Breast epithelium (tissue), 4 donors: ENCODE results near the gene RSRC2. TPM values are rescaled to one million over a fixed set of nuclear protein-coding genes. Genes with fewer than 3 reads are reported as not detected.

Experiments
- DNase-seq, 2 donors: peaks; one replicate each; pipeline ENCODE4 v3.0.0-alpha.2; 2019; ENCODE audit warnings: low spot score in 2 of 2
- H3K27ac ChIP-seq, 2 donors: fragments of 200-600 bp; sonication (generic) in 1 of 2; one replicate each; pipeline ENCODE4 v1.5.1; 2016 to 2019; ENCODE audit warnings: mild to moderate bottlenecking in 1 of 2
- H3K27me3 ChIP-seq, 2 donors: fragments of 200-600 bp; sonication (generic) in 1 of 2; one replicate each; pipeline versions ENCODE4 v1.5.1 to v1.6.0; 2017 to 2019; ENCODE audit warnings: control low read depth in 1 of 2, mild to moderate bottlenecking in 1 of 2
- H3K36me3 ChIP-seq: fragments of 200-600 bp; one replicate; pipeline ENCODE4 v1.5.1; 2019
- H3K4me1 ChIP-seq, 2 donors: fragments of 200-600 bp; sonication (generic); one replicate each; pipeline ENCODE4 v1.5.1; 2016 to 2019; ENCODE audit warnings: control low read depth in 1 of 2
- H3K4me3 ChIP-seq, 3 donors: fragments of 200-600 bp; sonication (generic); 1 replicate in 2 of 3; 2 replicates in 1 of 3; pipeline ENCODE4 v1.5.1; 2016 to 2019; ENCODE audit warnings: mild to moderate bottlenecking in 3 of 3, moderate library complexity in 2 of 3
- H3K9me3 ChIP-seq, 2 donors: fragments of 200-600 bp; sonication (generic) in 1 of 2; one replicate each; pipeline ENCODE4 v1.5.1; 2016 to 2019; ENCODE audit warnings: control low read depth in 1 of 2
- CTCF ChIP-seq, 3 donors: fragments of 450-650 bp; IDR thresholded peaks; one replicate each; pipeline ENCODE4 v1.5.1; 2016 to 2017; ENCODE audit warnings: antibody characterized with exemption in 3 of 3, mild to moderate bottlenecking in 3 of 3, moderate library complexity in 3 of 3
- POLR2A ChIP-seq: fragments of 450-650 bp; IDR thresholded peaks from one replicate; pipeline ENCODE4 v1.6.1; 2016; ENCODE audit warnings: antibody characterized with exemption, mild to moderate bottlenecking, moderate library complexity
- POLR2AphosphoS5 ChIP-seq, 3 donors: sonication (generic); formaldehyde crosslinking; IDR thresholded peaks; one replicate each; pipeline ENCODE4 v1.6.1; 2017; ENCODE audit warnings: antibody characterized with exemption in 3 of 3
- intact Hi-C: fragments of 100-400 bp; cut with DNase I; formaldehyde crosslinking; loops from one replicate; pipeline ENCODE4 v1.15.1; 2023; ENCODE audit warnings: low total_unique reads
- total RNA-seq, 3 donors: library from RNA; depleted of rRNA; stranded (reverse); fragments of >200 nt; gene quantifications; one replicate each; pipeline ENCODE4 v1.1.0, GENCODE V29; 2016

RSRC2 gene
- total RNA-seq, 3 donors from 2014 or later: 85.5 to 122 (median 112) TPM

DNA sequence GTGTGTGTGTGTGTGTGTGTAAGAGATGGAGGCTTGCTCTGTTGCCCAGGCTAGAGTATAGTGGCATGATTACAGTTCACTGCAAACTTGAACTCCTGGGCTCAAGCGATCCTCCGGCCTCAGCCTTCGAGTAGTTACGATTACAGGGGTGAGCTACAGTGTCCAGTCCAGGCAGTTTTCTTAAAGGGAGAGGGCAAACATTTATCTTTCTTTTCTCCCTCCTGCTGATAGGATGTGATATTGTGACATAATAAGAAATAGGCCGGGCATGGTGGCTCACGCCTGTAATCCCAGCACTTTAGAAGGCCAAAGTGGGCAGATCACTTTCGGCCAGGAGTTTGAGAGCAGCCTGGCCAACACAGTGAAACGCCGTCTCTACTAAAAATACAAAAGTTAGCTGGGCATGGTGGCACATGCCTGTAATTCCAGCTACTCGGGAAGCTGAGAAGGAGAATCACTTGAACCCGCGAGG, 72.5 kb downstream of the RSRC2 start:
- H3K27me3 ChIP-seq: no peaks in the 10 kb centered on the region
- no peaks in the 10 kb centered on the region for H3K36me3 ChIP-seq
- no peak overlapping the region for H3K4me3 ChIP-seq
- H3K4me1 ChIP-seq: no peaks in the 10 kb centered on the region
- no peaks in the 10 kb centered on the region for H3K9me3 ChIP-seq
- DNase-seq: no peak
- intact Hi-C loops: no loop called here
- TF ChIP-seq POLR2A (no peak), POLR2AphosphoS5 (IDR thresholded peaks at IDR 0.05) (no peak), CTCF (IDR thresholded peaks at IDR 0.05) (no peak)
- H3K27ac ChIP-seq: no peak overlapping the region

Other genes starting within 250 kb of the RSRC2 start
- 100 to 1,000 TPM in 2 of 3 donors, 10 to 100 TPM in 1; 86.9 to 126 (median 108) TPM for gene CLIP1, start 104.3 kb downstream of the RSRC2 start, total RNA-seq
- 10 to 100 TPM; 16.8 to 42.0 (median 30.8) TPM for gene ZCCHC8, start 26.0 kb downstream of the RSRC2 start, total RNA-seq
- 10 to 100 TPM; 15.5 to 36.0 (median 18.0) TPM for gene KNTC1, start 313 bp upstream of the RSRC2 start, total RNA-seq
- 10 to 100 TPM in 1 of 3 donors, 1 to 10 TPM in 2; 5.7 to 10.8 (median 6.4) TPM for gene HCAR2, start 176.4 kb upstream of the RSRC2 start, total RNA-seq
- 1 to 10 TPM in 2 of 3 donors, under 1 TPM in 1; 0.96 to 4.8 (median 2.6) TPM for gene HCAR3, start 189.9 kb upstream of the RSRC2 start, total RNA-seq
- 10 to 100 TPM in 2 of 3 donors, 1 to 10 TPM in 1; 3.2 to 34.0 (median 20.6) TPM for gene HCAR1, start 203.9 kb upstream of the RSRC2 start, total RNA-seq
- 10 to 100 TPM; 21.9 to 30.7 (median 28.2) TPM for gene DENR, start 225.9 kb upstream of the RSRC2 start, total RNA-seq
- gene CCDC62, start 247.6 kb upstream of the RSRC2 start, total RNA-seq: 1 to 10 TPM in 1 of 3 donors, under 1 TPM in 2; 0.66 to 1.9 (median 0.73) TPM